Measurements from ENCODE around the gene PAXX.

Gene PAXX

GRCh38 chr9:136953771-136954269, 38.4 kb upstream of the PAXX start:
- no peak for DNase-seq

DNA sequence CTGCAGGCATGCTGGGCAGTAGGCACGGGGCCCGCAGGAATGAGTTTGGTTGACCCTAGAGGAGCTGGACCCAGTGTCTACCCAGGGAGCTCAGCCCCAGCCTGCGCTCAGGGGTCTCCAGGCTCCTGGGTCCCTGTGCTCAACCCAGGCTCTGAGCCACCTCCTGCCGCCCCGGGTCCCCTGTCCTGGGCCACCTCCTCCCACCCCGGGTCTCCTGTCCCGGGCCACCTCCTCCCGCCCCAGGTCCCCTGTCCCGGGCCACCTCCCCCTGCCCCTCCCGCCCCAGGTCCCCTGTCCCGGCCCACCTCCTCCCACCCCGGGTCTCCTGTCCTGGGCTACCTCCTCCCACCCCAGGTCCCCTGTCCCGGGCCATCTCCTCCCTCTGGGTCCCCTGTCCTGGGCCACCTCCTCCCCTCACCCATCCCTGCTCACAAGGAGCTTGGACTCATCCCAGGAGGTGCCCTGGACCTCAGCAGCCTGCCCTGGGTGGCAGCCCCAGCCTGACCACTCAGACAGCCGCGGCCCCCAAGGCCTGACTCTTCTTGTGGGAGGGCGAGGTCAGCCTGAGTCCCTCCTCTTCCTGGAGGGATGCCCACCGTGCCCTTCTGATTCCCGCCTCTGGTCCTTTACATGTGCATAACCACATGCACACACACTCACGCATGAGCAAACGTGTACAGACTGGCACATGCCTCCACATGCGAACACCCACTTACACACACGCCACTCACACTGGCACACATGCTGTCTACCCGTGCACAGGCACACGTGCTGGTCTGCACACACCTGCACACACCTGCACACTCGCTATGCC, 37.7 kb upstream of the PAXX start:
- DNase-seq: no peak

- no peak for DNase-seq
Measured at GRCh38 chr9:136955202-136955942, 36.9 kb upstream of the PAXX start.

GRCh38 chr9:136955943-136956335, 36.3 kb upstream of the PAXX start:
- no peak for DNase-seq

DNA sequence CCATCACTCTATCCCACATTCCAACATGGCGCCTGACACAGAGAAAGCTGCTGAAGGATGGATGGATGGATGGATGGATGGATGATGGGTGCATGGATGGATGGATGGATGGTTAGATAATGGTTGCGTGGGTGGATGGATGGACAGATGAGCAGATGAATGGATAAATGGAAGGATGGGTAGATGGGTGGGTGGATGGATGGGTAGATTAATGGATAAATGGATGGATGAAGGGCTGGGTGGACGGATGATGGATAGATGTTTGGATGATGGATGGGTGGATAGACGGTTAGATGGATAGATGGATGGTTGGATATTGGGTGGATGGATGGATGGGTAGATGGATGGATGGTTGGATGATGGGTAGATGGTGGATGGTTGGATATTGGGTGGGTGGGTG, 35.6 kb upstream of the PAXX start:
- no peak for DNase-seq

DNA sequence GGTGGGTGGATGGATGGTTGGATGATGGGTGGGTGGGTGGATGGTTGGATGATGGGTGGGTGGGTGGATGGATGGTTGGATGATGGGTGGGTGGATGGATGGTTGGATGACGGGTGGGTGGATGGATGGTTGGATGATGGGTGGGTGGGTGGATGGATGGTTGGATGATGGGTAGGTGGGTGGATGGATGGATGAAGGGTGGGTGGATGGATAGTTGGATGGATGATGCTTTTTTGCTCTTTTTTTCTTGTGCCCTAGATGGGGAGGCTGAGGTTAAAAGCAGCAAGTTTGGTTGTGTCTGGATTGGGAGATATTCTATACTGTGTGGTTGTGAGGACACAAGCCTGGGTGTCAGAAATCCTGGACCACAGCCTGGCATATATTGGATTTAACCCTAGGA, 34.8 kb upstream of the PAXX start:
- no peak for DNase-seq

DNA sequence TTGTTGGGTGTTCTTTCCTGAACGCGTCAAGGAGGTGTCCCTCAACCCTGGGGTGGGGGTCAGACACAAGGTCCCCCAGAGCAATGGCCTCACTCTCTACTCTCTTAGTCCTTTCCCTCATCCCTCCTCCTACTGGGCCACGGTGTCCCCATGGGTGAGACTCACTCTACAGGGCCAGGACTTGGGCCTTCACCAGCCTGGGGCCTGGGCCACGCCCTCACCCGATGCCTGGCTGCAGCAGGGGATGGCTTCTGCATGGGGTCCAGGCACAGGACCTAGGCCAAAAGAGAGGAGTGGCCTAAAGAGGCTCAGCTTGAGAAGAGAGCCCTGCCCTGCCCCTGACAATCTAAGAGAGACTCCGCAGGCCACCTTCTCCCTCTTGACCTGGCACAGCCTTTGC, 34.3 kb upstream of the PAXX start:
- no peak for DNase-seq

GRCh38 chr9:136958473-136958872, 33.7 kb upstream of the PAXX start:
- DNase-seq: no peak

DNA sequence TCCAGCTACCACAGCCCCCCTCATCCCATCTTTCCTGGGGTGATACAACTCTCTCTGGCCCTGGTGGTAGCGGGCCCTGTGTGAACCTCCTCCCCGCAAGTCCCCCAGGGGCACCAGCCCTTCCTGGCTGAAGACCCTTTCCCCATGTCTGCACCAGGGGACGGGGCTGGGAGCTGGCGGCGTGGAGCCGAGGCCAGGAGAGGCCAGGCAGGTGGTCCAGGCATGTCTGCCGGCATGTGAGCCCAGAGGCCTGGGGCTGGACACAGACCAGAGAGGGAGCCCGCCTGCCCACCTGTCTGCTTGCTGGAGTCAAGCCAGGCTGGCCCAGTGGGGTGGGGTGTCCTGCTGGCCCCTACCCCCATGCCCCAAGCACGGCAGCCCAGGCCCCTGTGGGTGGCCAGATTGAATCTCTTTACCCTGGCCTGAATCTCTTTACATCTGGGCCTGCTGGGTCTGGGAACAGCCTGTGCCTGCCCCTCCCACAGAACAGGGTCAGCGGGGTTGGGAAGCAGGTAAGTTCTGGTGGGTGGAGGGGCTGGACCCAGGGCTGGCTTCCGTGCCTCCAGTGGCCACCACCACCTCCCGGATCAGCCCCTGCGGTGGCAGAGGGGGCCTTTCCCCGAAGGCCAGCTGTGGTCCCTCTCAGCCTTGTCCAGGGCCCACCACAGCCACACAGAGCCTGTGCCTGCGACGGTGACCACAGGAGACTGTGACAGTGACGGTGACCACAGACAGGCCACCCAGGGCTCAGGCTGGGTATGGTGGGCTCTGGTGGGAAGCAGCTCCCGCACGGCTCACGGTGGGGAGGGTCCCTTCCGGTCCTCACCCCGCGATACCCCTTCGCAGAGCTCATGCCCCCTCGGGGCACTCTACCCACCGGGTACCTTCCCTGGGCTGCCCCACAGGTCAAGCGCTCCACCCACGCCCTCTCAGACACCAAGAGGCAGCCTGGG, 33.0 kb upstream of the PAXX start:
- DNase-seq: no peak

- no peak for DNase-seq
Measured at GRCh38 chr9:136960212-136960937, 31.8 kb upstream of the PAXX start.

- DNase-seq: no peak
Measured at GRCh38 chr9:136960938-136961275, 31.3 kb upstream of the PAXX start.

GRCh38 chr9:136961279-136962065, 30.8 kb upstream of the PAXX start:
- DNase-seq: no peak

- DNase-seq: no peak
Measured at GRCh38 chr9:136962163-136962562, 30.1 kb upstream of the PAXX start.

- no peak for DNase-seq
Measured at GRCh38 chr9:136962701-136963248, 29.4 kb upstream of the PAXX start.

DNA sequence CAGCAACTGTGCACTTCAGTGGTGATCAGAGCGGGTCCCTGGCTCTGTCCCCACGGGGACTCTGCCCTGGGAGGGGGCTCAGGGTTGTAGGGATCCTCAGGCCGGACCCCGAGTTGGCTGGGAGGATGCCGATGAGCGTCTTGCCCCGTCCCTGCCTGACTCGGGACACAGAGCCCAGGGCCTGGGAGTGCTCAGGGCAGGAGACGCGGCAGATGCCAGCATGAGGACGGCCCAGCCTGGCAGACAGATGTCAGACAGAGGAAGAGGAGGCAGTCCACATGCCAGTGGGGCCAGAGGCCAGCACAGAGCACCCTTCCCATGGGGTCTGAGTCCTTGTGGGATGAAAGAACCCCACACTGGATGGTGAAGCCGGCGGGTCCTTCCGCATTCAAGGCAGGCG, 28.9 kb upstream of the PAXX start:
- no peak for DNase-seq

- no peak for DNase-seq
Measured at GRCh38 chr9:136963751-136964150, 28.5 kb upstream of the PAXX start.

GRCh38 chr9:136964171-136964689, 28.0 kb upstream of the PAXX start:
- no peak for DNase-seq

DNA sequence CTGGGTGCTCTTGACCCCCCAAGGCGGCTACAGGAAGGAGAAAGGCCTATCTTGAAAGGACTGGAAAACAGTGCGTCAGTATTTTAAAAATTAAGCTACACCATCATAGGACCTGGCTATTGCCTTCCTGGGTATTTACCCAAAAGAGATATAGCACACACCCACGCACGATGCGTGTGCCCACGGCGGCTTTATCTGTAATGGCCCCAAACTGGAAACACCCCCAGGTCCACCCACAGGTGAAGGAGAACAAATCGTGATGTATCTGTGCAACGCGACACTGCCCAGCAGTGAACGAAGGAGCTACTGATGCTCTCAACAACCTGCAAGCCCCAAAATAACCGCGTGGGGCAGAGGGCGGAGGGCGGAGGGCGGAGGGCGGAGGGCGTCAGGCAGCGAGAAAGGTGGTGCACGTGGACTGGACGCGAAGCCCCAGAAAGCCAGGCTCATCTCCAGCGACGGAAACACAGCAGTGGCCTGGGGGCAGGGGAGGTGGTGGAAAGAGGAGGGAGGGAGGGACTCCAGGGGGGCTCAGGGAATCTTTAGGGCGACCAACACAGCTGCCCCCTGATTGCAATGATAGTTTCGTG, 27.3 kb upstream of the PAXX start:
- no peak for DNase-seq

DNA sequence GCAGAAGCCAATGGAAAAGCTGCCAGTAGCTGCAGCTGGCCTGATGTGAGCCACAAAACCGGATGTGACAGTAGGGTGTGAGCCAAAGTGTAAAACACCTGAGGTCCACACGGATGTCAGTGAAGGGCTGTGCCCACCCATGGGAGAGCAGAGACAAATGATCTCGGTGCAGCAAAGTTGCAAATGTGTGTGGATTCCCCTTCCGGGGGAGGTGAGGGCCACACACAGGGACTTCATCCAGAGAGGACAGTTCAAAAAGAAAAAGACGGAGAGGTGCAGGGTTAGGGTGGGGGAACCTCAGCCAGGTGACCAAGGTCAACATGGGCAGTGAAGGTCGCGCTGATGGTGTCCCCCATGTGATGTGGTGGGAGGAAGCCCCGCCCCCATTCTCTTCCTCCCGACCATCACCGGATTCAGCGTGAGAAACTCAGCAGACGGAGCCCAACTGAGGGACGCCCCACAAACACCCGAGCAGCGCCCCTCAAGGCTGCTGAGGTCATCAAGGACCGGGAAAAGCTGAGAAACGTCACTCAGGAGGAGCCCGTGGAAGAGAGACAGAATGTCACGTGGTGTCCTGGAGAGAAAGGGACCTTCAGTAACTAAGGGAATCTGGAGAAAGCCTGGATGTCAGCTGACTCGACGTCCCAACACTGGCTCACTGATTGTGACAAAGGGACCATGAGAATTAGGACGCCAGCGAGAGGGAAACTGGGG, 26.3 kb upstream of the PAXX start:
- no peak for DNase-seq
